ENCODE data around the gene MC3R.

DNA sequence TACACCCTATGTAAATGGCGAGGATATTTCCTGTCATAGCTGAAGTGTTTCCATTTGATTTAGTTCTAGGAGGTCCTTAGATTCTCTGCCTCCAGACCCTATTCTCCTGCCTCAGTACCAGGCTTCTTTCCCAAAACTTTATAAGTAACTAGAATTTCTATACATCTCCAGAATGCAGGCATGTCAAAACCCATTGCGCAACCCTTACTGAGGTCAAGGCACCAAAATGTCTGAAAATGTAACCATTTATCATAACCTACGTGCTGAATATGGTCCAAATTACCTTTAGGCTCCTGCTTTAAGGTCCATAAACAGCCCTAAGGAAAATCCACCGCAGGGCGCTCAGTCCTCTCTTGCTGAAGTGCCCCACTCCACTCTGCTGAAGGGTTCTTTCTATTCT, 37.5 kb upstream of the MC3R start:
- no peak for TF ChIP-seq CTCF (IDR thresholded peaks at IDR 0.05 in 2 of 3, conservative IDR thresholded peaks at IDR 0.05 in 1 of 3; ENCODE audit: borderline replicate concordance in 1 of 3, insufficient read depth in 1 of 3, low read depth in 2 of 3, low read length in 2 of 3)
- TF ChIP-seq POLR2A (IDR thresholded peaks at IDR 0.05; ENCODE audit: borderline replicate concordance, extremely low read depth, insufficient read depth, insufficient read length) = no peak
- TF ChIP-seq YY1 (IDR thresholded peaks at IDR 0.05; ENCODE audit: extremely low read depth, insufficient replicate concordance, low read depth, low read length) = no peak
- no peak for TF ChIP-seq POLR2AphosphoS5 (IDR thresholded peaks at IDR 0.05; ENCODE audit: low read depth, low read length)
- no peak for TF ChIP-seq JUND (IDR thresholded peaks at IDR 0.05)
- no peak for TF ChIP-seq EZH2phosphoT487 (IDR thresholded peaks at IDR 0.05; ENCODE audit: borderline replicate concordance)
- no peak for TF ChIP-seq EZH2 (IDR thresholded peaks at IDR 0.05)
- TF ChIP-seq, protein P1, sequence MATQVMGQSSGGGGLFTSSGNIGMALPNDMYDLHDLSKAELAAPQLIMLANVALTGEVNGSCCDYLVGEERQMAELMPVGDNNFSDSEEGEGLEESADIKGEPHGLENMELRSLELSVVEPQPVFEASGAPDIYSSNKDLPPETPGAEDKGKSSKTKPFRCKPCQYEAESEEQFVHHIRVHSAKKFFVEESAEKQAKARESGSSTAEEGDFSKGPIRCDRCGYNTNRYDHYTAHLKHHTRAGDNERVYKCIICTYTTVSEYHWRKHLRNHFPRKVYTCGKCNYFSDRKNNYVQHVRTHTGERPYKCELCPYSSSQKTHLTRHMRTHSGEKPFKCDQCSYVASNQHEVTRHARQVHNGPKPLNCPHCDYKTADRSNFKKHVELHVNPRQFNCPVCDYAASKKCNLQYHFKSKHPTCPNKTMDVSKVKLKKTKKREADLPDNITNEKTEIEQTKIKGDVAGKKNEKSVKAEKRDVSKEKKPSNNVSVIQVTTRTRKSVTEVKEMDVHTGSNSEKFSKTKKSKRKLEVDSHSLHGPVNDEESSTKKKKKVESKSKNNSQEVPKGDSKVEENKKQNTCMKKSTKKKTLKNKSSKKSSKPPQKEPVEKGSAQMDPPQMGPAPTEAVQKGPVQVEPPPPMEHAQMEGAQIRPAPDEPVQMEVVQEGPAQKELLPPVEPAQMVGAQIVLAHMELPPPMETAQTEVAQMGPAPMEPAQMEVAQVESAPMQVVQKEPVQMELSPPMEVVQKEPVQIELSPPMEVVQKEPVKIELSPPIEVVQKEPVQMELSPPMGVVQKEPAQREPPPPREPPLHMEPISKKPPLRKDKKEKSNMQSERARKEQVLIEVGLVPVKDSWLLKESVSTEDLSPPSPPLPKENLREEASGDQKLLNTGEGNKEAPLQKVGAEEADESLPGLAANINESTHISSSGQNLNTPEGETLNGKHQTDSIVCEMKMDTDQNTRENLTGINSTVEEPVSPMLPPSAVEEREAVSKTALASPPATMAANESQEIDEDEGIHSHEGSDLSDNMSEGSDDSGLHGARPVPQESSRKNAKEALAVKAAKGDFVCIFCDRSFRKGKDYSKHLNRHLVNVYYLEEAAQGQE (IDR thresholded peaks at IDR 0.05; ENCODE audit: low read depth) = no peak
- no peak for TF ChIP-seq MAX (IDR thresholded peaks at IDR 0.05)
- TF ChIP-seq FOSL1 (IDR thresholded peaks at IDR 0.05; ENCODE audit: low read depth) = no peak
